ENCODE results near the gene NAT14. TPM values are rescaled to one million over a fixed set of nuclear protein-coding genes. Genes with fewer than 3 reads are reported as not detected.

Gene NAT14
- total and polyA plus RNA-seq, 2 of the 8 experiments (the other 6 are each of a cell fraction or from before 2014, with no cell fraction given), result 47.1 to 71.2 TPM

- Histone ChIP-seq H2BK20ac (ENCODE audit: low read length) (no peak overlapping the region), H3K4me3 (ENCODE audit: extremely low read depth in 1 of 4, insufficient read depth in 2 of 4, low read depth in 3 of 4, low read length in 4 of 4) (no peak overlapping the region), H3K56ac (replicated peaks; ENCODE audit: insufficient read length, low read depth, low read length) (no peak overlapping the region), H3K4me2 (ENCODE audit: insufficient read depth in 1 of 2, low read depth in 2 of 2, low read length in 2 of 2) (no peak overlapping the region; a peak in 1 of 4 replicates), H3K27ac (ENCODE audit: low read depth, low read length) (no peak overlapping the region), H3K79me1 (ENCODE audit: low read depth, low read length) (no peaks in the 10 kb centered on the region), H4K8ac (ENCODE audit: extremely low read depth, insufficient read depth, low read length) (no peak overlapping the region), H4K20me1 (replicated peaks in 1 of 2; ENCODE audit: control insufficient read depth in 1 of 2, insufficient read depth in 2 of 2, low read length in 2 of 2) (peaks cover 0 to 9% of the 10 kb centered on the region in 2 experiments), H3K9ac (replicated peaks in 1 of 4; ENCODE audit: extremely low read depth in 1 of 4, low read depth in 3 of 4, low read length in 3 of 4) (0 out of 7 replicates have a peak overlapping the region, but pooled peaks of 1 of the 4 experiments have one; percentile 10), H3K23me2 (ENCODE audit: low read depth, low read length) (no peaks in the 10 kb centered on the region), H3K4me1 (replicated peaks in 1 of 4; ENCODE audit: control insufficient read depth in 3 of 4, insufficient read depth in 4 of 4, low read length in 3 of 4) (peaks cover 0 to 9% (median 2%) of the 10 kb centered on the region in 4 experiments; a peak in 3 of 7 replicates), H3K23ac (ENCODE audit: insufficient read length) (no peak overlapping the region), H3K4ac (replicated peaks; ENCODE audit: insufficient read length, low read depth, low read length) (no peak overlapping the region), H2BK12ac (ENCODE audit: low read depth, low read length) (peak overlapping the region; percentile 82; the same call in 1 of the 2 replicates), H3K36me3 (ENCODE audit: control insufficient read depth in 2 of 4, insufficient read depth in 4 of 4, low read length in 3 of 4) (no peaks in the 10 kb centered on the region; a peak in 1 of 8 replicates), H3K79me2 (ENCODE audit: control insufficient read depth in 1 of 2, insufficient read depth in 2 of 2, low read length in 2 of 2) (no peaks in the 10 kb centered on the region), H3K27me3 (replicated peaks in 1 of 4; ENCODE audit: control insufficient read depth in 3 of 4, extremely low read depth in 1 of 4, insufficient read depth in 3 of 4, low read length in 3 of 4) (no peaks in the 10 kb centered on the region), H3K9me3 (ENCODE audit: insufficient read depth in 2 of 2, low read depth in 1 of 2, low read length in 1 of 2) (peaks cover 0 to 7% of the 10 kb centered on the region in 2 experiments; a peak in 2 of 4 replicates), H2AFZ (ENCODE audit: low read length) (no peak overlapping the region), H2BK5ac (ENCODE audit: low read depth, low read length) (0 out of 2 replicates have a peak overlapping the region, but pooled peaks have one; percentile 10), H4K91ac (replicated peaks; ENCODE audit: insufficient read length, low read length) (no peak overlapping the region), H2BK120ac (replicated peaks; ENCODE audit: low read depth, low read length) (no peak overlapping the region), H3K18ac (ENCODE audit: extremely low read depth, low read length) (no peak overlapping the region), H4K5ac (ENCODE audit: insufficient read length, low read depth, low read length) (no peak overlapping the region), H2BK15ac (ENCODE audit: low read length) (no peak overlapping the region), H2AK5ac (ENCODE audit: low read depth, low read length) (no peak overlapping the region), H3K14ac (ENCODE audit: insufficient read length) (no peak overlapping the region)
- WGBS, 2 experiments (ENCODE audit: extremely low coverage in 1 of 2, insufficient coverage in 1 of 2, insufficient read length in 1 of 2, insufficient replicate concordance in 2 of 2, low coverage in 1 of 2, low lambda C conversion rate in 2 of 2, missing lambda C conversion rate in 1 of 2), result 85% methylated on average over 15 of the region's 15 CpGs; no CpG with 5 or more reads in 1 of the 2 experiments
- CTCF ChIA-PET (ENCODE audit: partially characterized antibody), result interaction anchor here (0.9 to 2.9 kb wide), 2 partner anchors 24 to 103 kb away, joined by 3 to 7 read pairs; no protein-coding TSS in a partner anchor
- POLR2A ChIA-PET (ENCODE audit: partially characterized antibody), result interaction anchor here (1.3 kb wide), 1 partner anchor 24 kb away, joined by 3 read pairs; no protein-coding TSS in a partner anchor
- FAIRE-seq (no peak), DNase-seq (ENCODE audit: low read depth in 1 of 2, low spot score in 2 of 2) (no peak)
- no peak for TF ChIP-seq BRCA1 (IDR thresholded peaks at IDR 0.05; ENCODE audit: low read depth, low read length)
- TF ChIP-seq CEBPB (IDR thresholded peaks at IDR 0.05; ENCODE audit: low read depth, low read length), result no peak
- no peak for TF ChIP-seq EZH2 (IDR thresholded peaks at IDR 0.05; ENCODE audit: low read depth, low read length, severe bottlenecking)
- no peak for TF ChIP-seq GTF2F1 (IDR thresholded peaks at IDR 0.05; ENCODE audit: borderline replicate concordance, low read depth, low read length)
- TF ChIP-seq CBX8 (IDR thresholded peaks at IDR 0.05; ENCODE audit: borderline replicate concordance, low read depth, low read length), result no peak
- TF ChIP-seq TCF12 (IDR thresholded peaks at IDR 0.05; ENCODE audit: low read depth, low read length), result no peak
- no peak for TF ChIP-seq KDM1A (IDR thresholded peaks at IDR 0.05; ENCODE audit: borderline replicate concordance, low read length)
- no peak for TF ChIP-seq SRF (IDR thresholded peaks at IDR 0.05; ENCODE audit: low read depth, low read length)
- TF ChIP-seq CBX5 (IDR thresholded peaks at IDR 0.05; ENCODE audit: low read depth, low read length), result no peak
- no peak for TF ChIP-seq MAFK (IDR thresholded peaks at IDR 0.05; ENCODE audit: low read depth, low read length)
- no peak for TF ChIP-seq KDM4A (IDR thresholded peaks at IDR 0.05; ENCODE audit: low read depth, low read length, severe bottlenecking)
- TF ChIP-seq POLR2AphosphoS5 (IDR thresholded peaks at IDR 0.05; ENCODE audit: low read depth, low read length), result no peak
- no peak for TF ChIP-seq SIRT6 (IDR thresholded peaks at IDR 0.05; ENCODE audit: low read length)
Measured at GRCh38 chr19:55528030-55528803, 43.2 kb downstream of the NAT14 start.
